BLaER1 (cell line): ENCODE measurements around the gene ALOX5.
"Not testable (repeated sequence)": the region's sequence is repeated elsewhere in the genome, so short reads cannot be mapped to it uniquely, and the experiment has no call there.

Source experiments
- H3K27ac ChIP-seq: shearing (Covaris generic); formaldehyde crosslinking; 2 replicates; pipeline ENCODE4 v1.8.1; 2022
- H3K27me3 ChIP-seq: shearing (Covaris generic); formaldehyde crosslinking; 2 replicates; pipeline ENCODE4 v1.8.1; 2022
- H3K36me3 ChIP-seq: shearing (Covaris generic); formaldehyde crosslinking; 2 replicates; pipeline ENCODE4 v1.8.1; 2022
- H3K4me1 ChIP-seq: shearing (Covaris generic); formaldehyde crosslinking; 2 replicates; pipeline ENCODE4 v1.8.1; 2022
- H3K4me2 ChIP-seq: shearing (Covaris generic); formaldehyde crosslinking; 2 replicates; pipeline ENCODE4 v1.8.1; 2022
- H3K4me3 ChIP-seq: shearing (Covaris generic); formaldehyde crosslinking; 2 replicates; pipeline ENCODE4 v1.8.1; 2022
- H3K9ac ChIP-seq: shearing (Covaris generic); formaldehyde crosslinking; 2 replicates; pipeline ENCODE4 v1.8.1; 2022
- H3K9me3 ChIP-seq: shearing (Covaris generic); formaldehyde crosslinking; 2 replicates; pipeline ENCODE4 v1.8.1; 2022
- H4K20me1 ChIP-seq: shearing (Covaris generic); formaldehyde crosslinking; 2 replicates; pipeline ENCODE4 v1.8.1; 2022
- Cebpa-rat ChIP-seq: shearing (Covaris generic); IDR thresholded peaks from 2 replicates; pipeline ENCODE4 v1.8.1; 2022

Gene ALOX5

DNA sequence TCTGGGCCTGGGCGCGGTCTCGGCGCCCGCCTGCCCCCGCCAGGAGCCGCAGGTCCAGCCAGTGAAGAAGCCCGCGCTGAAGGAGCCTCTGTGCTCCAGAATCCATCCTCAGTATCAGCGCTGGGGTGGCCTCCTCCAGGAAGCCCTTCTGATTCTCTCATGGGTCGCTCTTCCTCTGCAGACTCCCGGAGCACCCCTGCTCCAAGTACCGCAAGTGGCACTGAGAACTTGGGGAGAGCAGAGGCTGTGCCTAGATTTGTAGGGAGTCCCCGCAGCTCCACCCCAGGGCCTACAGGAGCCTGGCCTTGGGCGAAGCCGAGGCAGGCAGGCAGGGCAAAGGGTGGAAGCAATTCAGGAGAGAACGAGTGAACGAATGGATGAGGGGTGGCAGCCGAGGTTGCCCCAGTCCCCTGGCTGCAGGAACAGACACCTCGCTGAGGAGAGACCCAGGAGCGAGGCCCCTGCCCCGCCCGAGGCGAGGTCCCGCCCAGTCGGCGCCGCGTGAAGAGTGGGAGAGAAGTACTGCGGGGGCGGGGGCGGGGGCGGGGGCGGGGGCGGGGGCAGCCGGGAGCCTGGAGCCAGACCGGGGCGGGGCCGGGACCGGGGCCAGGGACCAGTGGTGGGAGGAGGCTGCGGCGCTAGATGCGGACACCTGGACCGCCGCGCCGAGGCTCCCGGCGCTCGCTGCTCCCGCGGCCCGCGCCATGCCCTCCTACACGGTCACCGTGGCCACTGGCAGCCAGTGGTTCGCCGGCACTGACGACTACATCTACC, at the start of gene ALOX5:
ALOX5 (plus strand) TSS at position 641 of the 774 bp plus-strand sequence; CDS start at position 705, 64 bp downstream.
- peak within 1 kb of the TSS; percentile 81 for H3K27ac ChIP-seq
- no peaks in the 10 kb centered on the region; the same call in 1 of the 2 replicates for H3K27me3 ChIP-seq
- TF ChIP-seq Cebpa-rat = no peak
- H3K4me3 ChIP-seq = peak within 1 kb of the TSS; percentile 75
- no peaks in the 10 kb centered on the region for H3K9me3 ChIP-seq
- no peaks in the 10 kb centered on the region for H4K20me1 ChIP-seq
- peak within 1 kb of the TSS; percentile 83 for H3K9ac ChIP-seq
- H3K36me3 ChIP-seq = no peaks in the 10 kb centered on the region
- peak within 1 kb of the TSS; percentile 95 for H3K4me2 ChIP-seq
- H3K4me1 ChIP-seq = peaks cover 95% of the 10 kb centered on the region

DNA sequence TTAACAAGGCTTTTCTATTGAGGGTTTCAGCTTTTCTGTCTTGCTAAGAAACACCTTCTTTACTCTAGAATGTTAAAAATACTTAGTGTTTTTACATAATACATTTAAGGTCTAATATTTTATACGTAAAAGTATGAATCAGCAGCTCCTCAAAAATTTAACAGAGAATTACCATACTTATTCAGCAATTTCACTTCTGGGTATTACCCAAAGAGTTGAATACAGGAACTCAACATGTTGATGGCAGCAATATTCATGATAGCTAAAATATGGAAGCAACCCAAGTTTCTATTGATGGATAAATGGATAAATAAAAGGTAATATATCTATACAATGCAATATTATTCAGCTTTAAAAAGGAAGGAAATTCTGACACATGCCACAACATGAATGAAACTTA, 48.9 kb upstream of the ALOX5 start:
- no peak overlapping the region for H3K4me2 ChIP-seq

DNA sequence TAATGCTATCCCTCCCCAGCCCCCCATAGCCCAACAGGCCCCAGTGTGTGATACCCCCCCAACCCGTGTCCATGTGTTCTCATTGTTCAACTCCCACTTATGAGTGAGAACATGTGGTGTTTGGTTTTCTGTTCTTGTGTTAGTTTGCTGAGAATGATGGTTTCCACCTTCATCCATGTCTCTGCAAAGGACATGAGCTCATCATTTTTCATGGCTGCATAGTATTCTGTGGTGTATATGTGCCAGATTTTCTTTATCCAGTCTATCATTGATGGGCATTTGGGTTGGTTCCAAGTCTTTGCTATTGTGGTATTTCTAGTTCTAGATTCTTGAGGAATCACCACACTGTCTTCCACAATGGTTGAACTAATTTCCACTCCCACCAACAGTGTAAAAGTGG, 47.2 kb upstream of the ALOX5 start:
- H3K4me2 ChIP-seq, H3K27ac ChIP-seq, H3K9ac ChIP-seq, H3K27me3 ChIP-seq, H4K20me1 ChIP-seq, H3K4me3 ChIP-seq, H3K4me1 ChIP-seq, H3K36me3 ChIP-seq: not testable (repeated sequence)
- H3K9me3 ChIP-seq = peaks cover 12% of the 10 kb centered on the region; the same call in 1 of the 2 replicates

More for the DNA sequence above, 48.9 kb upstream of the ALOX5 start:
- Histone ChIP-seq H3K27ac (no peak overlapping the region), H3K4me1 (no peaks in the 10 kb centered on the region), H4K20me1 (no peaks in the 10 kb centered on the region), H3K36me3 (no peaks in the 10 kb centered on the region), H3K9me3 (peaks cover 14% of the 10 kb centered on the region; the same call in 1 of the 2 replicates), H3K9ac (no peak overlapping the region), H3K4me3 (no peak overlapping the region), H3K27me3 (no peaks in the 10 kb centered on the region)
- no peak for TF ChIP-seq Cebpa-rat

DNA sequence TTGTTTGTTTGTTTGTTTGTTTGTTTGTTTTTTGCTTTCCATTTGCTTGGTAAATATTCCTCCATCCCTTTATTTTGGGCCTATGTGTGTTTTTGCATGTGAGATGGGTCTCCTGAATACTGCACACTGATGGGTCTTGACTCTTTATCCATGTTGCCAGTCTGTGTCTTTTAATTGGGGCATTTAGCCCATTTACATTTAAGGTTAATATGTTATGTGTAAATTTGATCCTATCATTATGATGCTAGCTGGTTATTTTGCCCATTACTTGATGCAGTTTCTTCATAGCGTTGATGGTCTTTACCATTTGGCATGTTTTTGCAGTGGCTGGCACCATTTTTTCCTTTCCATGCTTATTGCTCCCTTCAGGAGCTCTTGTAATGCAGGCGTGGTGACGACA, 42.2 kb upstream of the ALOX5 start:
- not testable (repeated sequence) for H4K20me1 ChIP-seq, H3K36me3 ChIP-seq, H3K4me3 ChIP-seq, H3K4me1 ChIP-seq, H3K9ac ChIP-seq, H3K27ac ChIP-seq, H3K4me2 ChIP-seq, H3K27me3 ChIP-seq
- peaks cover 22% of the 10 kb centered on the region for H3K9me3 ChIP-seq

GRCh38 chr10:45339894-45340293, 34.1 kb upstream of the ALOX5 start:
- H4K20me1 ChIP-seq = no peaks in the 10 kb centered on the region

DNA sequence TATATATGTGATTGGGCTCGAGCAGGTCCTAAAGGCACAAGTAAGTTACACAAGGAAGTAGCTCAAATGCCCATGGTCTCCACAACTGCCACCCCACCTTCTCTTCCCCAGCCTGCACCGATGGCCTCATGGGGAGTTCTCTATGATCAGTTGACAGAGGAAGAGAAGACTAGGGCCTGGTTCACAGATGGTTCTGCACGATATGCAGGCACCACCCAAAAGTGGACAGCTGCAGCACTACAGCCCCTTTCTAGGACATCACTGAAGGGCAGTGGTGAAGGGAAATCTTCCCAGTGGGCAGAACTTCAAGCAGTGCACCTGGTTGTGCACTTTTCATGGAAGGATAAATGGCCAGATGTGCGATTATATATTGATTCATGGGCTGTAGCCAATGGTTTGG, 33.6 kb upstream of the ALOX5 start:
- not testable (repeated sequence) for H3K36me3 ChIP-seq, H3K4me2 ChIP-seq, H3K9ac ChIP-seq, H3K4me1 ChIP-seq, H3K27ac ChIP-seq, H3K4me3 ChIP-seq, H4K20me1 ChIP-seq, H3K27me3 ChIP-seq
- H3K9me3 ChIP-seq = peaks cover 40% of the 10 kb centered on the region

More at GRCh38 chr10:45339894-45340293, 34.1 kb upstream of the ALOX5 start:
- H3K4me2 ChIP-seq = no peak overlapping the region
- no peaks in the 10 kb centered on the region for H3K4me1 ChIP-seq
- H3K27me3 ChIP-seq = no peaks in the 10 kb centered on the region
- no peak overlapping the region for H3K27ac ChIP-seq
- H3K36me3 ChIP-seq = no peaks in the 10 kb centered on the region
- H3K9ac ChIP-seq = no peak overlapping the region
- H3K9me3 ChIP-seq = peaks cover 37% of the 10 kb centered on the region
- no peak for TF ChIP-seq Cebpa-rat
- H3K4me3 ChIP-seq = no peak overlapping the region

GRCh38 chr10:45346652-45347335, 27.2 kb upstream of the ALOX5 start:
- peaks cover 43% of the 10 kb centered on the region for H3K9me3 ChIP-seq
- not testable (repeated sequence) for H3K9ac ChIP-seq, H3K27ac ChIP-seq, H4K20me1 ChIP-seq, H3K4me1 ChIP-seq, H3K27me3 ChIP-seq, H3K4me2 ChIP-seq, H3K36me3 ChIP-seq
- H3K4me3 ChIP-seq = peak overlapping the region; percentile 41

DNA sequence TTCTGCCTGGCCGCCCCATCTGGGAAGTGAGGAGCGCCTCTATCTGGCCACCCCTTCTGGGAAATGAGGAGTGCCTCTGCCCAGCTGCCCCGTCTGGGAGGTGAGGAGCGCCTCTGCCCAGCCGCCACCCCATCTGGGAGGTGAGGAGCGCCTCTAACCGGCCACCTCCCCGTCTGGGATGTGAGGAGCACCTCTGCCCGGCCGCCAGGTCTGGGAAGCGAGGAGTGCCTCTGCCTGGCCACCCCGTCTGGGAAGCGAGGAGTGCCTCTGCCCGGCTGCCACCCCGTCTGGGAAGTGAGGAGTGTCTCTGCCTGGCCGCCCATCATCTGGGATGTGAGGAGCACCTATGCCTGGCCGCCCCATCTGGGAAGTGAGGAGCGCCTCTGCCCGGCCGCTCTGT, 26.6 kb upstream of the ALOX5 start:
- H3K4me2 ChIP-seq, H3K27ac ChIP-seq, H3K9ac ChIP-seq, H4K20me1 ChIP-seq, H3K4me1 ChIP-seq, H3K36me3 ChIP-seq, H3K27me3 ChIP-seq: not testable (repeated sequence)
- Histone ChIP-seq H3K9me3 (peaks cover 42% of the 10 kb centered on the region), H3K4me3 (peak overlapping the region; percentile 41)

DNA sequence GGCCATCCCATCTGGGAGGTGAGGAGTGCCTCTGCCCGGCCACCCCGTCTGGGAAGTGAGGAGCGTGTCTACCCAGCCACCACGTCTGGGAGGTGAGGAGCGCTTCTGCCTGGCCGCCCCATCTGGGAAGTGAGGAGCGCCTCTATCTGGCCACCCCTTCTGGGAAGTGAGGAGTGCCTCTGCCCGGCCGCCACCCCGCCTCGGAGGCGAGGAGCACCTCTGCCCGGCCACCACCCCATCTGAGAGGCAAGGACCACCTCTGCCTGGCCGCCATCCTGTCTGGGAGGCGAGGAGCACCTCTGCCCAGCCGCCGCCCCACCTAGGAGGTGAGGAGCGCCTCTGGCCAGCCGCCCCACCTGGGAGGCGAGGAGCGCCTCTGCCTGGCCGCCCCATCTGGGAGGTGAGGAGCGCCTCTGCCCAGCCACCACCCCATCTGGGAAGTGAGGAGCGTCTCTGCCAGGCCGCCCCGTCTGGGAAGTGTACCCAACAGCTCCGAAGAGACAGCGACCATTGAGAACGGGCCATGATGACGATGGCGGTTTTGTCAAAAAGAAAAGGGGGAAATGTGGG, 25.7 kb upstream of the ALOX5 start:
- not testable (repeated sequence) for H3K4me2 ChIP-seq, H3K27ac ChIP-seq, H3K4me3 ChIP-seq, H3K4me1 ChIP-seq, H3K9ac ChIP-seq, H3K36me3 ChIP-seq, H3K27me3 ChIP-seq, H4K20me1 ChIP-seq
- peaks cover 42% of the 10 kb centered on the region for H3K9me3 ChIP-seq

- H4K20me1 ChIP-seq = no peaks in the 10 kb centered on the region
- H3K27ac ChIP-seq = no peak overlapping the region
- no peaks in the 10 kb centered on the region for H3K36me3 ChIP-seq
- no peaks in the 10 kb centered on the region for H3K27me3 ChIP-seq
- H3K4me2 ChIP-seq = no peak overlapping the region
- no peak overlapping the region for H3K4me3 ChIP-seq
- no peak for TF ChIP-seq Cebpa-rat
- no peak overlapping the region for H3K9ac ChIP-seq
- H3K4me1 ChIP-seq = no peaks in the 10 kb centered on the region
- peaks cover 12% of the 10 kb centered on the region for H3K9me3 ChIP-seq
Measured at GRCh38 chr10:45353186-45353585, 20.8 kb upstream of the ALOX5 start.
